ENCODE results near the gene FKBP3. TPM values are rescaled to one million over a fixed set of nuclear protein-coding genes. Genes with fewer than 3 reads are reported as not detected.
A peak's percentile ranks its signal among the peaks of the same experiment; 100 is the strongest.

The FKBP3 gene
- total and polyA plus RNA-seq, 2 of the 13 experiments (the other 11 are each of a cell fraction or from before 2014, with no cell fraction given), result 57.0 to 87.6 TPM

DNA sequence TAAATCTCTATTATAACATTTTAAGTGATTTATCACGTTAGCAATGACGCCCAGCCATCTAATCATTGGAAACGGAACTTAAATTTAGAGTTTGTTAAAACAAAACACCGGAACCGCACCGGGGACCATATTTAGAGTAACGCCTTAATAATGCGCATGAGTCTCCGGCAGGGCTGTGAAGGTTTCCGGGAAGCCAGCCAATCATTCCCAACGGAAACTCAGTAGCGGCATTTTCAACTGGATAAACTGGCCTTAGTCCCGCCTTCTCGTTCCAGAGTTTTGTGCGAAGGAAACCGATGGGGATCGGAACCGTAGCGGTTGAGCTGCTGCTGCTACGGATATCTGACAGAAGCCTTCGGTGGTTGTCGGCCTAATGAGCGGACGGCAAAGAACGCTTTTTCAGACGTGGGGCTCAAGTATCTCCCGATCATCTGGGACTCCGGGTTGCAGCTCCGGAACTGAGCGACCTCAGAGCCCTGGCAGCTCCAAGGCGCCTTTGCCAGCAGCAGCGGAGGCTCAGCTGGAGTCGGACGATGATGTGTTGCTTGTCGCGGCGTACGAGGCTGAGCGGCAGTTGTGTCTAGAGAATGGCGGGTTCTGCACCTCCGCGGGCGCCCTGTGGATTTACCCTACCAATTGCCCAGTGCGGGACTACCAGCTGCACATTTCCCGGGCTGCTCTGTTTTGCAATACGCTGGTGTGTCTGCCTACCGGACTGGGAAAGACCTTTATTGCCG, 1.5 kb upstream of the FKBP3 start, which contains the start of gene FANCM (continued):
- peak; percentile 45; the same call in 1 of the 2 replicates for TF ChIP-seq ZFP91 (CRISPR knock-in tag; IDR thresholded peaks at IDR 0.05; ENCODE audit: borderline replicate concordance)
- TF ChIP-seq NR2C2 (CRISPR knock-in tag; IDR thresholded peaks at IDR 0.05; ENCODE audit: borderline replicate concordance), result peak; percentile 60; the same call in 1 of the 2 replicates
- no peak for TF ChIP-seq MTA1 (CRISPR knock-in tag; IDR thresholded peaks at IDR 0.05; ENCODE audit: borderline replicate concordance)
- TF ChIP-seq, protein P1, sequence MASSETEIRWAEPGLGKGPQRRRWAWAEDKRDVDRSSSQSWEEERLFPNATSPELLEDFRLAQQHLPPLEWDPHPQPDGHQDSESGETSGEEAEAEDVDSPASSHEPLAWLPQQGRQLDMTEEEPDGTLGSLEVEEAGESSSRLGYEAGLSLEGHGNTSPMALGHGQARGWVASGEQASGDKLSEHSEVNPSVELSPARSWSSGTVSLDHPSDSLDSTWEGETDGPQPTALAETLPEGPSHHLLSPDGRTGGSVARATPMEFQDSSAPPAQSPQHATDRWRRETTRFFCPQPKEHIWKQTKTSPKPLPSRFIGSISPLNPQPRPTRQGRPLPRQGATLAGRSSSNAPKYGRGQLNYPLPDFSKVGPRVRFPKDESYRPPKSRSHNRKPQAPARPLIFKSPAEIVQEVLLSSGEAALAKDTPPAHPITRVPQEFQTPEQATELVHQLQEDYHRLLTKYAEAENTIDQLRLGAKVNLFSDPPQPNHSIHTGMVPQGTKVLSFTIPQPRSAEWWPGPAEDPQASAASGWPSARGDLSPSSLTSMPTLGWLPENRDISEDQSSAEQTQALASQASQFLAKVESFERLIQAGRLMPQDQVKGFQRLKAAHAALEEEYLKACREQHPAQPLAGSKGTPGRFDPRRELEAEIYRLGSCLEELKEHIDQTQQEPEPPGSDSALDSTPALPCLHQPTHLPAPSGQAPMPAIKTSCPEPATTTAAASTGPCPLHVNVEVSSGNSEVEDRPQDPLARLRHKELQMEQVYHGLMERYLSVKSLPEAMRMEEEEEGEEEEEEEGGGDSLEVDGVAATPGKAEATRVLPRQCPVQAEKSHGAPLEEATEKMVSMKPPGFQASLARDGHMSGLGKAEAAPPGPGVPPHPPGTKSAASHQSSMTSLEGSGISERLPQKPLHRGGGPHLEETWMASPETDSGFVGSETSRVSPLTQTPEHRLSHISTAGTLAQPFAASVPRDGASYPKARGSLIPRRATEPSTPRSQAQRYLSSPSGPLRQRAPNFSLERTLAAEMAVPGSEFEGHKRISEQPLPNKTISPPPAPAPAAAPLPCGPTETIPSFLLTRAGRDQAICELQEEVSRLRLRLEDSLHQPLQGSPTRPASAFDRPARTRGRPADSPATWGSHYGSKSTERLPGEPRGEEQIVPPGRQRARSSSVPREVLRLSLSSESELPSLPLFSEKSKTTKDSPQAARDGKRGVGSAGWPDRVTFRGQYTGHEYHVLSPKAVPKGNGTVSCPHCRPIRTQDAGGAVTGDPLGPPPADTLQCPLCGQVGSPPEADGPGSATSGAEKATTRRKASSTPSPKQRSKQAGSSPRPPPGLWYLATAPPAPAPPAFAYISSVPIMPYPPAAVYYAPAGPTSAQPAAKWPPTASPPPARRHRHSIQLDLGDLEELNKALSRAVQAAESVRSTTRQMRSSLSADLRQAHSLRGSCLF (CRISPR knock-in tag; IDR thresholded peaks at IDR 0.05; ENCODE audit: borderline replicate concordance), result no peak
- no peak for TF ChIP-seq ZNF33A (CRISPR knock-in tag; IDR thresholded peaks at IDR 0.05; ENCODE audit: borderline replicate concordance)
- TF ChIP-seq LBX2 (CRISPR knock-in tag; IDR thresholded peaks at IDR 0.05; ENCODE audit: borderline replicate concordance), result no peak
- no peak for TF ChIP-seq ZNF615 (CRISPR knock-in tag; IDR thresholded peaks at IDR 0.05; ENCODE audit: borderline replicate concordance)
- TF ChIP-seq, protein P2, sequence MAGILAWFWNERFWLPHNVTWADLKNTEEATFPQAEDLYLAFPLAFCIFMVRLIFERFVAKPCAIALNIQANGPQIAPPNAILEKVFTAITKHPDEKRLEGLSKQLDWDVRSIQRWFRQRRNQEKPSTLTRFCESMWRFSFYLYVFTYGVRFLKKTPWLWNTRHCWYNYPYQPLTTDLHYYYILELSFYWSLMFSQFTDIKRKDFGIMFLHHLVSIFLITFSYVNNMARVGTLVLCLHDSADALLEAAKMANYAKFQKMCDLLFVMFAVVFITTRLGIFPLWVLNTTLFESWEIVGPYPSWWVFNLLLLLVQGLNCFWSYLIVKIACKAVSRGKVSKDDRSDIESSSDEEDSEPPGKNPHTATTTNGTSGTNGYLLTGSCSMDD (CRISPR knock-in tag; IDR thresholded peaks at IDR 0.05), result no peak
- no peak for TF ChIP-seq NR2F2 (IDR thresholded peaks at IDR 0.05; ENCODE audit: borderline replicate concordance, low read depth)
- no peak for TF ChIP-seq ZNF503 (CRISPR knock-in tag; IDR thresholded peaks at IDR 0.05)
- TF ChIP-seq FOXP1 (IDR thresholded peaks at IDR 0.05), result no peak
- TF ChIP-seq FOXP1 (CRISPR knock-in tag; IDR thresholded peaks at IDR 0.05), result no peak
- TF ChIP-seq ZNF7 (CRISPR knock-in tag; IDR thresholded peaks at IDR 0.05), result no peak
- TF ChIP-seq MZF1 (CRISPR knock-in tag; IDR thresholded peaks at IDR 0.05; ENCODE audit: borderline replicate concordance), result no peak
- no peak for TF ChIP-seq SOX13 (IDR thresholded peaks at IDR 0.05)
- TF ChIP-seq SOX13 (CRISPR knock-in tag; conservative IDR thresholded peaks at IDR 0.05 in 1 of 2, IDR thresholded peaks at IDR 0.05 in 1 of 2), result peak in 1 of 2 experiments; percentile 31; a peak in 1 of 4 replicates
- TF ChIP-seq, protein P3, sequence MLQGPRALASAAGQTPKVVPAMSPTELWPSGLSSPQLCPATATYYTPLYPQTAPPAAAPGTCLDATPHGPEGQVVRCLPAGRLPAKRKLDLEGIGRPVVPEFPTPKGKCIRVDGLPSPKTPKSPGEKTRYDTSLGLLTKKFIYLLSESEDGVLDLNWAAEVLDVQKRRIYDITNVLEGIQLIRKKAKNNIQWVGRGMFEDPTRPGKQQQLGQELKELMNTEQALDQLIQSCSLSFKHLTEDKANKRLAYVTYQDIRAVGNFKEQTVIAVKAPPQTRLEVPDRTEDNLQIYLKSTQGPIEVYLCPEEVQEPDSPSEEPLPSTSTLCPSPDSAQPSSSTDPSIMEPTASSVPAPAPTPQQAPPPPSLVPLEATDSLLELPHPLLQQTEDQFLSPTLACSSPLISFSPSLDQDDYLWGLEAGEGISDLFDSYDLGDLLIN (CRISPR knock-in tag; IDR thresholded peaks at IDR 0.05; ENCODE audit: borderline replicate concordance), result no peak
- no peak for TF ChIP-seq NCOA2 (CRISPR knock-in tag; IDR thresholded peaks at IDR 0.05)
